HUES64 (cell line): ENCODE measurements around the gene RBM20.

ENCODE experiments used
- H3K27ac ChIP-seq: 2 replicates; pipeline ENCODE4 v1.7.0; 2013; ENCODE audit warnings: low read depth, low read length, inconsistent platforms
- H3K27me3 ChIP-seq: 2 replicates; pipeline ENCODE4 v1.6.1; 2013; ENCODE audit warnings: mild to moderate bottlenecking, low read length; ENCODE audit not compliant: insufficient read depth
- H3K36me3 ChIP-seq: 2 replicates; pipeline ENCODE4 v1.6.1; 2013; ENCODE audit warnings: mild to moderate bottlenecking, low read length; ENCODE audit not compliant: insufficient read depth
- H3K4me1 ChIP-seq: 2 replicates; pipeline ENCODE4 v1.6.1; 2013; ENCODE audit warnings: mild to moderate bottlenecking, low read length, moderate library complexity; ENCODE audit not compliant: insufficient read depth
- H3K4me3 ChIP-seq: 2 replicates; pipeline ENCODE4 v1.5.1; 2013; ENCODE audit warnings: mild to moderate bottlenecking, low read length, moderate library complexity
- H3K9ac ChIP-seq: 2 replicates; pipeline ENCODE4 v1.6.1; 2013; ENCODE audit warnings: mild to moderate bottlenecking, low read depth, low read length
- H3K9me3 ChIP-seq: 2 replicates; pipeline ENCODE4 v1.6.1; 2013; ENCODE audit warnings: low read depth, low read length; ENCODE audit not compliant: insufficient read depth
- WGBS: fragments of 150-250, 120-280 bp; methylation state at CpG from one replicate; pipeline ENCODE4 v1.1.7; 2013; ENCODE audit warnings: missing lambda C conversion rate; 5-methylcytosine and 5-hydroxymethylcytosine counted together

The RBM20 gene

GRCh38 chr10:110887560-110887959 lies 243.4 kb downstream of the RBM20 start:
- Histone ChIP-seq H3K27ac (no peak overlapping the region), H3K9me3 (no peaks in the 10 kb centered on the region), H3K36me3 (peaks cover 60% of the 10 kb centered on the region), H3K9ac (no peak overlapping the region), H3K27me3 (no peaks in the 10 kb centered on the region), H3K4me1 (no peaks in the 10 kb centered on the region), H3K4me3 (no peak overlapping the region)
- WGBS: no CpG with 5 or more reads among the region's 1 CpG
